AG09319 (cell line): ENCODE measurements around the gene C1orf122.
"Not testable (repeated sequence)": the region's sequence is repeated elsewhere in the genome, so short reads cannot be mapped to it uniquely, and the experiment has no call there.

Source experiments
- DNase-seq: peaks from one replicate; pipeline ENCODE4 v3.0.0-alpha.2; 2010; ENCODE audit warnings: low read depth; ENCODE audit errors: extremely low read depth
- CTCF ChIP-seq: IDR thresholded peaks from 2 replicates; pipeline ENCODE4 v1.5.1; 2011; ENCODE audit warnings: low read depth, mild to moderate bottlenecking, inconsistent platforms, low read length, moderate library complexity

The C1orf122 gene

GRCh38 chr1:37764888-37765441, 42.6 kb upstream of the C1orf122 start, which contains the start of gene EPHA10:
TSS of gene EPHA10 (minus strand) at chr1:37765120. CDS start at chr1:37765066, 54 bp downstream.
- no peak for DNase-seq
- no peak for TF ChIP-seq CTCF

GRCh38 chr1:37765916-37766664, 41.5 kb upstream of the C1orf122 start:
- DNase-seq, result no peak

GRCh38 chr1:37767488-37767887, 40.1 kb upstream of the C1orf122 start:
- TF ChIP-seq CTCF, result no peak
- DNase-seq, result no peak

More at GRCh38 chr1:37765916-37766664, 41.5 kb upstream of the C1orf122 start:
- TF ChIP-seq CTCF, result no peak

GRCh38 chr1:37771440-37771839, 36.1 kb upstream of the C1orf122 start:
- not testable (repeated sequence) for DNase-seq

GRCh38 chr1:37776946-37777516, 30.6 kb upstream of the C1orf122 start:
- DNase-seq, result no peak
- TF ChIP-seq CTCF, result no peak

- DNase-seq, result no peak
- no peak for TF ChIP-seq CTCF
These were observed 28.9 kb upstream of the C1orf122 start for GRCh38 chr1:37778654-37779053.

- no peak for TF ChIP-seq CTCF
- DNase-seq, result no peak
These were observed 25.1 kb upstream of the C1orf122 start for GRCh38 chr1:37782491-37782890.
